Activated CD4-positive, alpha-beta T cell treated with anti-CD3 and anti-CD28 coated beads, Interleukin-2, Interleukin-6, amounts not matched to agents 100 ng/mL and 50 ng/mL, durations not matched to agents 16 hours and 8 hours (primary cell): ENCODE measurements around the gene HIPK2.

ENCODE experiments used
- DNase-seq: peaks from one replicate; pipeline ENCODE4 v3.0.0-alpha.2; 2020

HIPK2 gene

DNA sequence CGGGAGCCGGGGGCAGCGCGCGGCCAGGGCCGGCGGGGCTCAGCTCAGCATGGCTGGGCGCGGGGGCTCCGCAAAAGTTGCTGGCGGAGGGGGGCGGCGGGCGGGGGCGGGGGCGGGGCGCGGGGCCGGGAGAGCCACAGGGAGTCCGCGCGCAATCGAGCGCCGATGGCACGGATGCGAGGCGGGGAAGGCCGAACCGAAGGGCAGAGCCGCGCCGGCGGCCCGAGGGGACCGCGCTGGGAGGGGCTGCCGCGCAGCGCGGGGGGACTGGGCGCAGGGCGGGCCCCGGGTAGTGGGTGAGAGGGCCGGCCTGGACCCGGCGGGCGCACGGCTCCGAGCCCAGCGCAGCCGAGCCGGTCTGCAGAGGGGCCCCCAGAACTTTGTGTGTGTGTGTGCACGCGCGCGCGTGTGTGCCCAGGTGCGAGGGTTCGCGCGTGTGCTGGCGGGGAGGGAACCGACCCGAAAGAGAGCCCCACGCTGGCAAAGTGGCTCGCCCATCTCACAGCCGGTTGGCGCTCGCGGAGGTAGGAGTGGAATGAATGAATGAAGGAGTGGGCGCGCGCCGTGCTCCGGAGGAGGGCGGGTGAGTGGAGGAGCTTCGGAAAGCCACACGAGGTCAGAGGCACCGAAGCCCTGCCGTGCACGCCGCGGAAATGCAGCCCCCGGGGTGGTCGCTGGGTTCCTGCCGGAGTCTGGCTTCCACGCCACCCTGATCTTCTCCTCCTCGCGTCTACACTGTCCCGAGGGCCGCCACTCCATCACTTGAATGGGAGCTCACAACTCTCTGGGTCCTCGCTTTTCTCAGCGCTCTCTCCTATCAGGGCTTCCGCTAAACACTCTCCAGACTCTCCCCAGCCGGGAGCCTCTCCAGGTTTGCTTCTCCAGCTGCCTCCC, at the start of gene HIPK2:
HIPK2 (minus strand) TSS at position 51 of the 894 bp plus-strand sequence. CDS start 375 bp downstream, outside the sequence.
- peak; percentile 77 for DNase-seq

DNA sequence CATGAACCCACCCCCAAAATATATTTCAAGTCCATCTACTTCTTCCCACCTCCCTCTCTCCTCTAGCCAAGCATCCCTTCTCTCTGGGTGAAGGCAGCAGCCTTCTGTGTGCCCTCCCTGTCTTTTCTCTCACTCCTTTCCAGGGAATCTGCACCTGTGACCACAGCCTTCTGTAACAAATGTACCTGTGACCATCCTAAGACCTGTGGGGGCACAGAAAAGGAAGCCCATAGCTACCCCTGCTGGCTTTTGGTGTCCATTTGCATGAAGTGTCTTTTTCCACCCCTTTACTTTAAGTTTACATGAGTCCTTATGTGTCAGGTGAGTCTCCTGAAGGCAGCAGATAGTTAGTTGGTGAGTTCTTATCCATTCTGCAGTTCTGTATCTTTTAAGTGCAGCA, 49.2 kb upstream of the HIPK2 start:
- peak; percentile 8 for DNase-seq

DNA sequence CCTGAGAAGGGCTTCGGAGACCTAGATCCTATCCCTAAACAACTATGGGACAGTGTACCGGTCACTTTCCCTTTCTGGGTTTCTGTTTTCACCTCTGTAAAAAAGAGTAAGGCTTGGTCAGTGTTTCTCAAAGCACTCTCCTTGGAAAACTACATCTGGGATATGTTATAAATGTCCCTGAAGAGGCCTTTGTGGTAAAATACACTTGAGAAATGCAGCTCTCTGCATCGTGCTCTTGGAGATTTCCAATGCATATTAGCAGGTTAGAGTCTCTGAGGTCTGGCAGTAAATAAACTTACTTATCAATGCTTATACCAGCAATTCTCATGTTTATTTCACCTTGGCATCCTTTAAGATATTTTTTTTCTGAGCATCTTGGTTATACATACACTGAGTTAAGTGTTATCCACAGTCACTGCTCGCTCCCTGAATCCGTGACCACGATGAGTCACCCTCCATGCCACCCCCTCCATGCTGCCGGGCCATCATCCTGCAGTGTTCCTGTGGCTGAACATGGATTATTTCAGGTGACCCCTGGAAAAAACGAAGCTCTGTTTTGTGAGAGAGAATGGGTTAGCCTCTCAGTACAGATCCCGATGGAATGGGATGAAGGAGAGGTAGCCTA, 48.0 kb upstream of the HIPK2 start:
- DNase-seq = no peak

DNA sequence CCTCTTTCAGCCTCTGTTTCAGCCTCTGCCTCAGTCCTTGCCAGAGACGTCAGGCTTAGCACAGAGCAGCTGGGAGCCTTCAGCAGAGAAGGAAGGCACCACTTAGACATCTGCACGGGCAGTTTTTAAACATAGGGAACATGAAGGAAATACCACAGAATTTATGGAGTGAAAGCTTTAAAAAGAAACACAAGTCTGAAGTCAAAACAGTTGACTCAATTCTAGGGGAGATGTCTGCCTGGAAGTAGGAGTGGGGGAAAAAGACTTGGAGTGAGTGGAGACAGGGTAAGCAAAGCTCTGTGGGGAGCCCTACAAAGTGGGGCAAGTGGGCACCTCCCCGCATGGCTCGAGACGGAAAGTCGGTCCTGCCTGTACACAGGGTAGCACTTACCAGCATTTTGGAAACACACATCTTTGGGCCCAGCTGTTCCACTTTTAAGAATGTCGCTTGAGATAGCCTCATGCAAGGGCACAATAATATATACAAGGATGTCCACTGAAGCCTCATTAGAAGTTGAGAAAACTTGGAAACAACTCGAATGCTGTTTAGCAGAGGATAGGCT, 46.2 kb upstream of the HIPK2 start:
- DNase-seq = no peak

DNA sequence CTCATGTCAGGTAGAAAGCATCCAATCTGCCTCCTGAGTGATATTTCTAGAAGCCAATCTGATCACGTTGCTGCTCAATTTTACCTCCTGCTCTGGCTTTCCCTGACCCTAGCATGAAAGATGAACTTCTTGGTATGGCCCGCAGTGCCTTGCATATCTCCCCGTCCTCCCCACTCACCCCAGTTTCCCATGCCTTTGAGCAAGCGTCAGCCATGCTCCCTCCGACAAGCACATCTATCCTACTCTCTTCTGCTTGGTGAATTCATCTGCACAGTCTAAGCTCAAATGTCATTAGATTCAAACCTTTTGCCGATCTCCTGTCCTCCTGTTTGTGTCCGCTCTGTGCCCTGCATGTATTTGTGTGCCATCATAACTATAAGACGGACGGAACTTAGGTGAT, 45.1 kb upstream of the HIPK2 start:
- no peak for DNase-seq

DNA sequence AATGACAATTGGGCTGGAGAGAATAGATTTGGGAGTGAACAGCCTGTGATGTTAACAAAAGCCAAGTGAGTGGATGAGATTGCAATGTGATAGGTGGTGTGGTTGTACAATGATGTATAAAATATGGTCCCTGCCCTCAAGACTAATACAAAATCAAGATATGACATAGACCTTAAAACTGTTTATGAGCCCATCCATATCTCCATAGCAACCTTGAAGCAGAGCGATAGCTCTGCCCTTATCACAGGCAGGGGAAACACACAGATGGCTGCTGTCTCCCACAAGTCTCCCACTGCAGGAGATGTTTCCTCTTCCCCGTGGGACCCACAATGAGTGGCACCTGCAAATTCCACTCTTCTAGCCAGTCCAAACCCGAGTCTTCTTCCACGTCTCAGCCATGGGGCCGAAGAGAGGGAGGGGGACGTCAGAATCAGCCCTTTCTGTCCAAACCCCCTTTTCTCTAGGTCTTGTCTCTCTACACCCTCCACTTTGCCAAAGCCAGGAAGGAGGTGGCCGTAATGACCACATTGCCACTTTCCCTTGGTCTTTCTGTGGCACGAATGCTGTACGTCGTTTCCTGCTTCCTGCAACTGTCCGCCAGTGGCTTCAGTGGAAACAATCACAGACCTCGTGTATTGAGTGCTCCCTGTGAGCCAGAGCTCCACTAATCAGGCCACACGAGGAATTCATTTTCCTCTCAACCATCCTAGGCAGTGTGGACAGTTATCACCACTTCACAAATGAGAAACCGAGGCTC, 43.7 kb upstream of the HIPK2 start:
- no peak for DNase-seq

DNA sequence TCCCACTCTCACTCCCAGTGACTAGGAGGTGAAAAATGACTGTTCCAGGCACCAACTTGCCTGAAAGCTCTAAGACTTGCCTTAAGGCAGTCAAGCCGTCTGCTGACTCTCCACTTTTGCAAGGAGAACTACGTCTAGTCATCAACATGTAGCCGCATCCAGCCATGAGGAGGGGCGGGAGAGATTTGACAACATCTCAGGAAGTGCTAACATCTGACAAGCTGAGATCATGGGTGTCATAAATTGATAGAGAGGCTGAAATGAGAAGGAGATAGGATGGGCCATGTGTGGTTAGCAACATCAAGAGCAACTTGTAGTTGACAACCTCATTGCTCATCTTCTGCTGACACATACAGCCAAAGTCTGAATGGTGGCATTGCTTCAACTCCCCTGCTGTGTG, 42.3 kb upstream of the HIPK2 start:
- no peak for DNase-seq

DNA sequence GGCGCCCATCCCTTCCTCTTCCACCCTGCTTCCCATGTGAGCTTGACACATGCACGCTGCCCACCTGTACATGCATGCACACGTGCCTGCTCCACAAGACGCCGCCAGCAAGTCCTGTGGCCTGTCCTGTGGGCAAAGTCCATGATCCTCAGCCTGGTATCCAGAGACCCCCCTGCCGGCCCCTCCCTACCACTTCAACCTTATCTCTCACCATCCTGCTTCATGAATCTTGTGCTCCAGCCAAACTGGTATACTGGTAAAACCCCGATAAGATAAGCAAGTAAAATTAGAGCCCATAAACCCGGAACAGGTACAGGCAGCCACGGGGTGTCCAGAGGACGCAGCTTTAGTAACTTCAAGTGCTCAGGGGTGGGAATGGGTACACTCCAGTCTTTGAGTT, 39.5 kb upstream of the HIPK2 start:
- no peak for DNase-seq

DNA sequence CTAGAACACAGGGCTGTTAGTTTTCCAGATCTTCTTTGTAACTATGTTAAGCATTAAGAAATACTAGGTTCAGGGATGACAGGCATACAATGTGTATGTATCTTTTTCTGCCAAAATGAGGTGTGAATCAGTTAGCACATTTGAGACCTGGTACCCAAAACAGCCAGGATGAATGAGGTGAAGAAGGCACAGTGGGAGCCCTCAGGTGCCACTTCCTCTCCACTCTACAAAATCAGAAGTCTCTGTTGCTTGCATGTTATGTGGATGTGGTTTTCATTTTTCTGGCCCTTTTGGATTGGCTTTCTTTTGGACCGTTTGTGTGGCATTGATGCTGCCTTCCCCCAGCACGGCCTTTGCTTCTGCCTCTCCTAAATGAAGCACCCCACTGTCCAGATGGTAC, 35.9 kb upstream of the HIPK2 start:
- DNase-seq = no peak

DNA sequence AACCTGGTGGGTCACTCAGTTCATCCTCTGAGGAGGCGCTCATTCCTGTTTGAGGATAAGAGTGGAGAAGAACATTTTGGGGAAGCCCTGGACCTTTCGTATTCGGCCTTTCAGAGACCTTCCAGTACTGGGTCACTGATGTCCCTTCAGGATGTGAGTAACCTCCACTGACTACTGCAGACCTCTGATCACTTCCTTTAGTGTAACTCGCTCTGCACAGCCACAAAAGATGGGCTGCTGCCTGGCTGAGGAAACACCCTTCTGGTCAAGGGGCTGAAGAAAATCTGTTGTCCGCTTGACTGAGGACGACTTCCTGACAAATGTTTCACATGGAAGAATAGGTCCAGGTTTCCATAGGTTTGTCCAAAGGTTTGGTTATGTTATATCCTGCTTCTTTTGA, 35.4 kb upstream of the HIPK2 start:
- no peak for DNase-seq

DNA sequence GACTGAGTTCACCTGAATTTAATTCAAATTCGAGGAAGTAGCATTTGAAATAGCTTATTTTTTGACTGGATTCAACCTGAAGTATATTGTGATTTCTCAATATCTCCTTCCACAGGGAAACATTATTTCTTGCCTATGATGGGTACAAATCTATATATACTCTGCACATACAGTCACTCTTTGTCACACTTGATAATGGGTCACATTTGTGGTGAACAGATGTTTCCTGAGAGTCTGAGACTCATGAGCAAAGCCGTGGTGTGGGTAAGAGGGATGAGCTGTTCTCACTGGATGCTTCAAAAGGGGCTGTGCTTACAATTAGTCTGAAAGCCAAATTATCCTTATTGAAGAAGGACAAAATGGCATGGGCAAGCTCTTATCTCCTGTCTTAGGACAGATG, 33.3 kb upstream of the HIPK2 start:
- no peak for DNase-seq

DNA sequence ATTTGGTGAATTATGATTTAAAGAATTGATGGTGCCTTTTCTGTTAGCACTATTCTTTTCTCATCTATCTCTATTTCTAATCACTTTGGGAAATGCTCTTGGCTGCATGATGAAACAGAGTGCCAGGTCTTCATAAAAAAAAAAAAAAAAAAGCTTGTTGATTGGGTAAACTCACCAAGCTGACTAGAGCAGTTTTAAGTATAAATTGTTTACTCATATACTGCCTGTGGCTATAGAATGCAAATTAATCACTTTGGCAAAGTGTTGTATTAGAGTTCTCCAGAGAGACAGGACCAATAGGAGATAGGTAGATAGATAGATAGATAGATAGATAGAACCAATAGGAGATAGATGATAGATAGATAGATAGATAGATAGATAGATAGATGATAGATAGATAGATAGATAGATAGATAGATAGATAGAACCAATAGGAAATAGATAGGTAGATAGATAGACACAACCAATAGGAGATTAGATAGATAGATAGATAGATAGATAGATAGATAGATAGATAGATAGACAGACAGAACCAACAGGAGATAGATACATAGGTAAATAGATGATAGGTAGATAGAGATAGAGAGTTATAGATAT, 31.1 kb upstream of the HIPK2 start:
- DNase-seq = no peak

DNA sequence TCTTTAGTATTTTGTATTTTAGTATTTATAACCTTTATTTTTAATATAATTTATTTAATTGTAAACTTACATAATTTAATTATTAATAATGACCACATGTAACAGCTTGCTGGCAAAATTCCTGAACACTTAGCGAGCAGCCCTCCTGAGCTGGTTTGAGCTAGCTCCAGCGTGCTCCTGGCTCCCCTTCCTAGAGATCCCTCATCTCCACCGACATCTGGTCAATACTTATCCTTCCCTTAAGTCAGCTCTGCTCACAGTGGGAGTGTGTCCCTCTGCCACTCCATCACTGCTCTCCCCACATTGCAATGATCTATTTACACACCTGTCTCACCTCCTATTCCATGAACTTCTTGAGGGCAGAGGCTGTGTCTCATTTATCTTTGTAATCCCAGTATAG, 30.6 kb upstream of the HIPK2 start:
- no peak for DNase-seq

DNA sequence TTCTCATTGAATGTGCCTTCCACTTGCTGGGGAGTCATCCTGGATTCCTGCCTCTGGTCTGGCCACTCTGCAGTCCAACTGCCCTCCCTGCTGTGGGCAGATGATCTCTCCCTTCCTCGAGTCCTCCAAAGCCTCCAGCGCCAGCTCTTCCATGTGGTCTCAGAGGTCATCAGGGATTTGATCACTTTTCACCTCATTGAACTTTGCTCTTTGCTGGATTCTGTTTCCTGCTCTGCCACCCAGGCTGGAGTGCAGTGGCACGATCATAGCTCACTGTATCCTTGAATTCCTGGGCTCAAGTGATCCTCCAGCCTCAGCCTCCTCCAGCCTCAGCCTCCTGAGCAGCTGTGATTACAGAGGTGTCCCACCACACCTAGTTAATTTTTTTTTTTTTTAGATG, 29.2 kb upstream of the HIPK2 start:
- DNase-seq = no peak

DNA sequence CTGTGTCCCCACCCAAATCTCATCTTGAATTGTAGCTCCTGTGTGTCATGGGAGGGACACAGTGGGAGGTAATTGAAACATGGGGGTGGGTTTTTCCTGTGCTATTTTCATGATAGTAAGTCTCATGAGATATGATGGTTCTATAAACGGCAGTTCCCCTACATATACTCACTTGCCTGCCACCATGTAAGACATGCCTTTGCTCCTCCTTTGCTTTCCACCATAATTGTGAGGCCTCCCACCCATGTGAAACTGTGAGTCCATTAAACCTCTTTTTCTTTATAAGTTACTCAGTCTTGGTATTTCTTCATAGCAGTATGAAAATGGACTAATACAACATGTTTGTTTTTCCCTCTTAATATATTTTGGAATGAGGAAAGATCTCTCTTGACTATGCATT, 26.8 kb upstream of the HIPK2 start:
- no peak for DNase-seq

DNA sequence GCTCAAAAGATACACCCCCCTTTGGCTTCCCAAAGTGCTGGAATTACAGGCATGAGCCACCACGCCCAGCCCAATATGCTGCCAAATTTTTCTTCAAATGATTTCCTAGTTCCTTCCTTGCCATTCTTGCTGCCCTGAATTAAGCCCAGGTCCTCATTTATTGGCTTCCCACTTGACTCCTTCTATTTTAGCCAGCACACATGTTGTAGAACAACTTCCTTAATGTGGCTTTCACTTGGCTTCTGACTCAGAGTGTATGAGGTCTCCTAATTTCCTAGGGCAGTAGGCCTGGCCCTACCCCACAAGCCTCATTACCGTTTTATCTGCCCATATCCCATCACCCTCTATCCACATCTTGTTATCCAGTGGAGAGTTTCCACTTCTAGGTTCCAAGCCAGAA, 21.8 kb upstream of the HIPK2 start:
- DNase-seq = no peak

DNA sequence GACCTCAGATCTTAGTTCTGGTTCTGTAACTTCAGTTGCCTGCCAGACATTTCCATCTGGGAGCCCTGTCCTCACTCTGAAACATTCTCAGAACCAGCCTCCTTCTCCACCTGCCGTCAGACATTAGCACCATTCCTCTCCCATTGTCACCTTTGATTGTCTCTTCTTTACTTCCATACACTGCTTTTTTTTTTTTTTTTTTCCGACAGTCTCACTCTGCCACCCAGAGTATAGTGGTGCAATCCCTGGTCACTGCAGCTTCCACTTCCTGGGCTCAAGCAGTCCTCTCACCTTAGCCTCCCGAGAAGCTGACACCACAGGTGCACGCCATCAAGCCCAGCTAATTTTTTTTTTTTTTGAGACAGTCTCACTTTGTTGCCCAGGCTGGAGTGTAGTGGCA, 21.1 kb upstream of the HIPK2 start:
- DNase-seq = no peak

DNA sequence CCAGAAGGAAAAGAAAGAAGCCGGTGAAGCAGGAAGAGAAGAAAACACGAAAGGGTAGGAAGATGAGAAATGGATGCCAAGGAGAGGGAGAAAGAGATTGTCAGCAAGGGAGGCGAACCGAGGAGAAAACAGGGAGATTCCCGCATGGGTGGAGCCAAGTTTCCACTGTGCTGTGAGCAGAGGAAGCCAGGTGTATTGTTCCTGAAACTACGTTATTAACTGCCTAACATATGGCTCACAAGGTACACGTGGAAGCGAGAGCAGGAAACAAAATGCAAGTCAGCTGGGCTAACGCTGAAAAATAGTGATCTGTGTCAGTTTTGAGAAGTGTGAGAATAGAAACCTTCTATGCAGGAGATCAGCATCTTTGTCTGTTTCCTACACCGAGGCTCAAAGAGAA, 20.4 kb upstream of the HIPK2 start:
- DNase-seq = no peak

DNA sequence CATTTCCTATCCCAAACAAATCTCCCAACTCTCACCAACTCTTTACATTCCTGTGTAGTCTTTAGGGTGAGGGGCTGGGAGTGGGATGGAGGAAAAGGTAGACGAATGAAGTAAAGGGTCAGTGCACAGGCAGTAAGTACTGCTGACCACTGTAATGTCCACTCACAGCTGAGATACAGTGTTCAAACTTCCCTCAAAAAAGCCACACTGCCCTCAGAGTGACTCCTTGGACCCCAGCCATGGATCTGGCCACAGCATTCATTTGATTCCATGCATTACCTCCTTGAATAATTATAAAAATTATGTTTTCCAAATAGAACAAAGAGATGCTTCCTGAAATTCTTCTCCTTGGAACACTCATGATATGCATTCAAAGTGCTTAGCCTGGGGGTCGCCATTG, 19.8 kb upstream of the HIPK2 start:
- no peak for DNase-seq

DNA sequence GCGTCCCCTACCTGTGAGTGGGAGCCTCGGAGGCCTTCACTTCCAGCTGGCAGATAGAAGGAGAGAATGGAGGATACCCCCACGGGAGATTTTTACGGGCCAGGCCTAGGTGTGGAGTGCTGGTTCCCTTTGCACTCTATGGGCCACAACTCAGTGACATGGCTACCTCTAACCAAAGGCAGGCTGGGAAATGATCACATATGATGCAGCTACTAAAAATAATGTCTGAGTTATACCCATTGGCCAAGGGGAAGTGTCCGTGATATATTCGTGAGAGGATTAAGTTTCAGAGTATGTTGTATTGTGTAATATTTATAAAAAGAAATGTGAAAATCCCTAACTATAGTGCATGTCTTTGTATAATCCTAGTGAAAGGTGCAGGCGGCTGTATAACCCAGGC, 13.5 kb upstream of the HIPK2 start:
- DNase-seq = no peak

DNA sequence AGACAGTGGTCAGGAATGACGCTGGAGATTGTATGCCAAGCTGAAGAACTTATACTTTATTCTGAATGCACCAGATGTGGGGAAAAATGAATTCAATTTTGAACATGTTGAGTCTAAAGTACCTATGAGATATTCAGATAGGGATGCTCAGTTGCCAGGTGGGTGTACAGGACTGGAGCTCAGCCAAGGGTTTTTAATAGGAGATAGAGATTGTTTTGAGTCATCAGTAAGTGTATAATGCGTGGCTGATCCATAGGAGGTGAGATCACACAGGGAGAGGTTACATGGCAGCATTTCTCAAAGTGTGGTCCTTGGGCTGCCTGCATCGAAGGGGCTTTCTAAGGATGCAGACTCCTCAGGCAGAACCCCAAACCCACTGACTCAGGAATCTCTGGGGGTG, 6.8 kb upstream of the HIPK2 start:
- no peak for DNase-seq

DNA sequence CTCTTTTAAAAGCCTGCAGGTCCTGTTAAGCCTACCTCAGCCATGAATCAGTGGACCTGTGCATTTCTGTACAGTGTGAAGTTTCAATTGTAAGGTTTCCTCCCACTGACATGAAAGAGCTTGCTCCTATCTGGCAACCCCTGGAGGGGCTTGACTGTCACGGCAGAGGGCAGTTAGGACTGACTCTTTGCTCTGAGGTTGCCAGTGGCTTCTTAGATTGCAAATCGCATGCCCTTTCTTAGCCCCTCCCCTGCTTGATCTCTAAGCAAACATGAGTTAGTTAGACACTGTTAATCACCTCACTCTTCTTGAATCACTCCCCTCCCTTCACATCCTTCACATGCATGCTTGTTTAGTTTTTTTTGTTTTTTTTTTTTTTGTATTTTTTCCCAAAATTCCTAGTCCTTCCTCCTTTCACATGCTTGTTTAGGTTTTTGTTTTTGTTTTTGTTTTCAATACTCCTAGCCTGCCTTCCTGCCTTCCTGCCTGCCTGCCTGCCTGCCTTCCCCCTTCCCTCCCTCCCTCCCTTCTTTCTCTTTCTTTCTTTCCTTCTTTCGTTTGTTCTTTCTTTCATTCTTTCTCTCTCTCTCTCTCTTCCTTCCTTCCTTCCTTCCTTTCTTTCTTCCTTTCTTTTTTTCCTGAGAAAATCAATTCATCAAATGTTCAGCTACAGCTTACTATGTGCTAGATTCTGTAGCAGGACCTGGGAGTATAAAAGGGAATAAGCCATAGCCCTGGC, 6.0 kb upstream of the HIPK2 start:
- DNase-seq = no peak
